Keratinocyte (primary cell): Measurements from ENCODE around the gene CCDC127. TPM values are rescaled to one million over a fixed set of nuclear protein-coding genes. Genes with fewer than 3 reads are reported as not detected.

ENCODE experiments used
- DNase-seq: peaks from one replicate; pipeline ENCODE4 v3.0.0-alpha.2; 2011; ENCODE audit warnings: low read depth, missing footprints, low spot score
- FAIRE-seq: peaks from 2 replicates; lab custom pipeline; 2011; peaks lifted over from hg19 to GRCh38; lab: Jason Lieb, UNC
- H2AFZ ChIP-seq: 2 replicates; pipeline ENCODE4 v1.6.0; 2012; ENCODE audit warnings: low read length, control low read depth, inconsistent platforms; ENCODE audit not compliant: control insufficient read depth
- H3K27ac ChIP-seq: 2 replicates; pipeline ENCODE4 v1.5.1; 2011; ENCODE audit warnings: low read length; ENCODE audit not compliant: control insufficient read depth, insufficient read depth
- H3K27me3 ChIP-seq: 3 replicates; pipeline ENCODE4 v1.6.0; 2011; ENCODE audit warnings: low read length; ENCODE audit not compliant: control insufficient read depth, insufficient read depth; ENCODE audit errors: extremely low read depth
- H3K36me3 ChIP-seq, 2 experiments: 2 replicates in 1 of 2; 3 replicates in 1 of 2; pipeline ENCODE4 v1.5.1; 2011; ENCODE audit warnings: low read length in 2 of 2, mild to moderate bottlenecking in 1 of 2; ENCODE audit not compliant: control insufficient read depth in 2 of 2, insufficient read depth in 2 of 2; ENCODE audit errors: extremely low read depth in 1 of 2
- H3K4me1 ChIP-seq: 3 replicates; pipeline ENCODE4 v1.5.1; 2011; ENCODE audit warnings: low read length; ENCODE audit not compliant: control insufficient read depth, insufficient read depth; ENCODE audit errors: extremely low read depth
- H3K4me2 ChIP-seq: 3 replicates; pipeline ENCODE4 v1.6.0; 2011; ENCODE audit warnings: low read depth, low read length; ENCODE audit not compliant: control insufficient read depth, insufficient read depth; ENCODE audit errors: extremely low read depth
- H3K4me3 ChIP-seq, 3 experiments: fragments of 200-600 bp in 1 of 3; sonication (generic) in 1 of 3; 2 replicates in 2 of 3; 3 replicates in 1 of 3; pipeline ENCODE4 v1.5.1; 2011 to 2016; ENCODE audit warnings: low read length in 3 of 3, mild to moderate bottlenecking in 3 of 3, control low read depth in 2 of 3, inconsistent platforms in 1 of 3, low read depth in 1 of 3, mixed read lengths in 1 of 3, mixed run types in 1 of 3, moderate library complexity in 1 of 3; ENCODE audit not compliant: control insufficient read depth in 2 of 3, insufficient read depth in 2 of 3; ENCODE audit errors: extremely low read depth in 1 of 3
- H3K79me2 ChIP-seq: 2 replicates; pipeline ENCODE4 v1.6.0; 2012; ENCODE audit warnings: low read length; ENCODE audit not compliant: control insufficient read depth, insufficient read depth
- H3K9ac ChIP-seq: 3 replicates; pipeline ENCODE4 v1.6.0; 2011; ENCODE audit warnings: low read length; ENCODE audit not compliant: control insufficient read depth, insufficient read depth; ENCODE audit errors: extremely low read depth
- H3K9me1 ChIP-seq: 3 replicates; pipeline ENCODE4 v1.6.0; 2011; ENCODE audit warnings: low read length; ENCODE audit not compliant: control insufficient read depth, insufficient read depth; ENCODE audit errors: extremely low read depth
- H3K9me3 ChIP-seq: 2 replicates; pipeline ENCODE4 v1.5.1; 2012; ENCODE audit warnings: low read depth, low read length; ENCODE audit not compliant: control insufficient read depth
- H4K20me1 ChIP-seq: 3 replicates; pipeline ENCODE4 v1.6.0; 2011; ENCODE audit warnings: low read length; ENCODE audit not compliant: control insufficient read depth, insufficient read depth; ENCODE audit errors: extremely low read depth
- EZH2 ChIP-seq: IDR thresholded peaks from one replicate; pipeline ENCODE4 v1.6.1; 2012; ENCODE audit warnings: inconsistent platforms, mild to moderate bottlenecking, low read length, moderate library complexity
- dilution Hi-C: fragments of 300-500 bp; cut with MboI; formaldehyde crosslinking; loops from one replicate; pipeline ENCODE4 v1.7.0; 2020; ENCODE audit warnings: low sequenced_read_pairs; ENCODE audit not compliant: extremely low pct_ligation_motif_present
- polyA plus RNA-seq, 5 experiments: library from polyadenylated mRNA; depleted of rRNA in 3 of 5; stranded (reverse) in 3 of 5; stranded (forward) in 1 of 5; unstranded in 1 of 5; fragments of >200 nt; gene quantifications; 1 replicate in 1 of 5; 2 replicates in 3 of 5; 3 replicates in 1 of 5; pipeline versions ENCODE4 v1.2.1 to v1.2.3, GENCODE V29; 2011 to 2012; ENCODE audit warnings: missing spikeins in 2 of 5, low read depth in 1 of 5, low replicate concordance in 1 of 5
- TF ChIP-seq, protein P1 (sequence below), 3 experiments: IDR thresholded peaks in 1 of 3; conservative IDR thresholded peaks in 1 of 3; optimal IDR thresholded peaks in 1 of 3; 2 replicates in 2 of 3; 3 replicates in 1 of 3; pipeline versions ENCODE3 to v1.5.1; 2011; ENCODE audit warnings: low read length in 3 of 3, mild to moderate bottlenecking in 3 of 3, moderate library complexity in 2 of 3, control low read depth in 1 of 3, inconsistent platforms in 1 of 3; ENCODE audit not compliant: insufficient read depth in 2 of 3; ENCODE audit errors: extremely low read depth in 1 of 3

CCDC127 gene
- polyA plus RNA-seq, 1 donor (not counting 4 experiments of a cell fraction or from before 2014, with no cell fraction given): 4.9 TPM

DNA sequence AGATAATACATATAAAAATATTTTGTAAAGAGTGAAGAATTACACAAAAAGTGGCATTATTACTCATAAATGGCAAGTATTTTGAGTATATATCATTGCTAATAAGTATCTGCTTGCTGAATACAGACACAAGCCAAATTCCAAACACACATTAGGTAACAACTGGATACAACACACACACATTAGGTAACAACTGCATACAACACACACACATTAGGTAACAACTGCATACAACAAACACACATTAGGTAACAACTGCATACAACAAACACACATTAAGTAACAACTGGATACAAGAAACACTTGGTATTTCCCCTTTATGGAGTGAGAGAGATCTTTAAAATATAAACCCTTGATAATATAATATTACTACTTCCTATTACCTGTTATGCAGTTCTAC is 13.5 kb downstream of the CCDC127 start:
- peaks cover 26% of the 10 kb centered on the region for H3K79me2 ChIP-seq
- H3K4me2 ChIP-seq: no peak overlapping the region
- H3K27me3 ChIP-seq: no peaks in the 10 kb centered on the region
- peaks cover 2% of the 10 kb centered on the region for H4K20me1 ChIP-seq
- TF ChIP-seq, protein P1, sequence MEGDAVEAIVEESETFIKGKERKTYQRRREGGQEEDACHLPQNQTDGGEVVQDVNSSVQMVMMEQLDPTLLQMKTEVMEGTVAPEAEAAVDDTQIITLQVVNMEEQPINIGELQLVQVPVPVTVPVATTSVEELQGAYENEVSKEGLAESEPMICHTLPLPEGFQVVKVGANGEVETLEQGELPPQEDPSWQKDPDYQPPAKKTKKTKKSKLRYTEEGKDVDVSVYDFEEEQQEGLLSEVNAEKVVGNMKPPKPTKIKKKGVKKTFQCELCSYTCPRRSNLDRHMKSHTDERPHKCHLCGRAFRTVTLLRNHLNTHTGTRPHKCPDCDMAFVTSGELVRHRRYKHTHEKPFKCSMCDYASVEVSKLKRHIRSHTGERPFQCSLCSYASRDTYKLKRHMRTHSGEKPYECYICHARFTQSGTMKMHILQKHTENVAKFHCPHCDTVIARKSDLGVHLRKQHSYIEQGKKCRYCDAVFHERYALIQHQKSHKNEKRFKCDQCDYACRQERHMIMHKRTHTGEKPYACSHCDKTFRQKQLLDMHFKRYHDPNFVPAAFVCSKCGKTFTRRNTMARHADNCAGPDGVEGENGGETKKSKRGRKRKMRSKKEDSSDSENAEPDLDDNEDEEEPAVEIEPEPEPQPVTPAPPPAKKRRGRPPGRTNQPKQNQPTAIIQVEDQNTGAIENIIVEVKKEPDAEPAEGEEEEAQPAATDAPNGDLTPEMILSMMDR (optimal IDR thresholded peaks at IDR 0.05 in 1 of 3, IDR thresholded peaks at IDR 0.05 in 1 of 3, conservative IDR thresholded peaks at IDR 0.05 in 1 of 3; ENCODE audit: extremely low read depth in 1 of 3, insufficient read depth in 2 of 3, low read length in 3 of 3): no peak
- no peak overlapping the region for H2AFZ ChIP-seq
- FAIRE-seq: no peak
- no peaks in the 10 kb centered on the region for H3K4me1 ChIP-seq
- H3K9me1 ChIP-seq: no peaks in the 10 kb centered on the region
- no peak overlapping the region for H3K27ac ChIP-seq
- dilution Hi-C loops: no loop called here
- peaks cover 10 to 22% of the 10 kb centered on the region in 2 experiments for H3K36me3 ChIP-seq
- no peak for DNase-seq
- H3K9me3 ChIP-seq: no peaks in the 10 kb centered on the region
- H3K4me3 ChIP-seq: no peak overlapping the region
- no peak overlapping the region for H3K9ac ChIP-seq

DNA sequence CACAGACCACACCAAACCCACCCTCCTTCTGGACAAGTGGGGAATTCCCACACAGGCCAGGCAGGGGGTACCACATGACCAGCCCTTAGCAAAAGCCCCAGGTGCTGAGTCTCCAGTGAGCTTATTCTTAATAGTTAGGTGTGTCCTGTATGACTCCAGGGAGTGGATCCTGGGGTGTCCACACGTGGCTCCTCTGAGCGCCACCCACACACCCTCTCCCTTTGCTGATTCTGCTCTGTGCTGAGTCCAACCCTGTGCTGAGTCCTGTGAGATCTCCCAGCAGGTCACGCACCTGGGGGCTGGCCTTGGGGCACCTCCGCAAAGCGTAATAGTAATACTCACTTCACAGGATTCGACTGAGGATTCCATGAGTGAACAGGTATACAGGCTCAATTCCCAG is 14.0 kb downstream of the CCDC127 start:
- no peak for DNase-seq
- no peak for FAIRE-seq
- H3K9me1 ChIP-seq: no peaks in the 10 kb centered on the region
- no peaks in the 10 kb centered on the region for H3K9me3 ChIP-seq
- peaks cover 26% of the 10 kb centered on the region for H3K79me2 ChIP-seq
- H3K27ac ChIP-seq: no peak overlapping the region
- no peaks in the 10 kb centered on the region for H3K4me1 ChIP-seq
- dilution Hi-C loops: no loop called here
- TF ChIP-seq, protein P1 (optimal IDR thresholded peaks at IDR 0.05 in 1 of 3, IDR thresholded peaks at IDR 0.05 in 1 of 3, conservative IDR thresholded peaks at IDR 0.05 in 1 of 3; ENCODE audit: extremely low read depth in 1 of 3, insufficient read depth in 2 of 3, low read length in 3 of 3): no peak
- no peak for TF ChIP-seq EZH2
- no peaks in the 10 kb centered on the region for H3K27me3 ChIP-seq
- no peak overlapping the region for H2AFZ ChIP-seq
- no peak overlapping the region for H3K4me3 ChIP-seq
- no peak overlapping the region for H3K4me2 ChIP-seq
- H3K36me3 ChIP-seq: peaks cover 10 to 22% of the 10 kb centered on the region in 2 experiments
- no peak overlapping the region for H3K9ac ChIP-seq
- H4K20me1 ChIP-seq: peaks cover 2% of the 10 kb centered on the region
